ENCODE measurements around the gene NUDT3. TPM values are rescaled to one million over a fixed set of nuclear protein-coding genes. Genes with fewer than 3 reads are reported as not detected.
"Not testable (repeated sequence)": the region's sequence is repeated elsewhere in the genome, so short reads cannot be mapped to it uniquely, and the experiment has no call there.

NUDT3 gene
- total RNA-seq, 1 donor from 2014 or later, result 47.6 TPM

DNA sequence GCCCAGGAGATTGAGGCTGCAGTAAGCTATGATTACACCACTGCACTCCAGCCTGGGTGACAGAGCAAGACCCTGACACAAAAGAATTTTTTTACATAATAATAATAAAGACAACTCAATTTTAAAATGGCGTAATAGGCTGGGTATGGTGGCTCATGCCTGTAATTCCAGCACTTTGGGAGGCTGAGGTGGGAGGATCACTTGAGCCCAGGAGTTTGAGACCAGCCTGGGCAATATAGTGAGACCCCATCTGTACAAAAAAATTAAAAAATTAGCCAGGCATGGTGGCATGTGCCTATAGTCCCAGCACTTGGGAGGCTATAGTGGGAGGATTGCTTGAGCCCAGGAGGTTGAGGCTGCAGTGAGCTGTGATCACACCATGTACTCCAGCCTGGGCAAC is 15.4 kb upstream of the NUDT3 start:
- intact Hi-C loops (cut with DNase I); DNase-seq (ENCODE audit: missing footprints); ATAC-seq: not testable (repeated sequence)

DNA sequence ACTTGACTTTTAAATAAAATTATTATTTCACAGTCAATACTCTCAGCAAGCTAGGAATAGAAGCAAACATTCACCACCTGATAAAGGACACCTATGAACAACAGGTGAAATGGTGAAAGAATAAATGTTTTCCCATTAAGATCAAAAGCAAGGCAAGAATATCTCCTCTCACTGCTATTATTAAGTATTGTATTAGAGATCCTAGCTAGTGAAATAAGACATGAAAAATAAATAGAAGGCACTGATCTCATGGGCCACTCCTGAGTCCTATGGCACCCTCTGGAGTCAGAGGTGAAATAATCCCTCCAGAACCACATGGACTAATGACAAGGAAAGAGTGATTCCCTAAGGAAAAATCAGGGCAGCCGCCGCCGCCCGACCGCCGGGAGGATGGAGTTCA is 4.0 kb upstream of the NUDT3 start:
- DNase-seq (ENCODE audit: missing footprints), result no peak
- intact Hi-C loops (cut with DNase I), result loop anchor here (10.0 kb wide), 1 partner anchor 122 kb away; no protein-coding TSS in a partner anchor
- no peak for ATAC-seq

DNA sequence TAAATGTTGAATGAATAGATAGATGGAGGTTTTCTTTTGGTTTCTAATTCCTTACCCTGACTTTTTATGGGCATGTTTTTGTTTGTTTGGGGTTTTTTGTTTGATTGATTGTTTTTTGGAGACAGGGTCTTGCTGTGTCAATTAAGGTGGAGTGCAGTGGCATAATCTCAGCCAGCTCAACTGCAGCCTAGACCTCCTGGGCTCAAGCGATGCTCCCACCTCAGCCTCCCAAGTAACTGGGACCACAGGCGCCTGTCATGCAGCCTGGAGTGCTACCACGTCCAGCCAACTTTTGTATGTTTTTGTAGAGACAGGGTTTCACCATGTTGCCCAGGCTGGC is 1.5 kb upstream of the NUDT3 start:
- intact Hi-C loops (cut with DNase I), result loop anchor here (2.0 to 10.0 kb wide), 4 partner anchors 21 to 119 kb away; no protein-coding TSS in a partner anchor
- DNase-seq (ENCODE audit: missing footprints) (no peak), ATAC-seq (no peak)

GRCh38 chr6:34393191-34393965 is 909 bp upstream of the NUDT3 start:
- ATAC-seq, result no peak
- DNase-seq (ENCODE audit: missing footprints), result peak; percentile 66
- intact Hi-C loops (cut with DNase I), result loop anchor here (2.0 to 10.0 kb wide), 4 partner anchors 21 to 119 kb away; no protein-coding TSS in a partner anchor

GRCh38 chr6:34391786-34392496 is 528 bp downstream of the NUDT3 start:
- ATAC-seq, result peak; percentile 38
- intact Hi-C loops (cut with DNase I), result loop anchor here (1.0 to 10.0 kb wide), 5 partner anchors 23 to 143 kb away; partner anchors contain the start of gene SMIM29
- DNase-seq (ENCODE audit: missing footprints), result peak; percentile 82

GRCh38 chr6:34391473-34391785 is 1.0 kb downstream of the NUDT3 start:
- ATAC-seq, result no peak
- intact Hi-C loops (cut with DNase I), result loop anchor here (5.0 to 10.0 kb wide), 2 partner anchors 49 to 117 kb away; no protein-coding TSS in a partner anchor

DNA sequence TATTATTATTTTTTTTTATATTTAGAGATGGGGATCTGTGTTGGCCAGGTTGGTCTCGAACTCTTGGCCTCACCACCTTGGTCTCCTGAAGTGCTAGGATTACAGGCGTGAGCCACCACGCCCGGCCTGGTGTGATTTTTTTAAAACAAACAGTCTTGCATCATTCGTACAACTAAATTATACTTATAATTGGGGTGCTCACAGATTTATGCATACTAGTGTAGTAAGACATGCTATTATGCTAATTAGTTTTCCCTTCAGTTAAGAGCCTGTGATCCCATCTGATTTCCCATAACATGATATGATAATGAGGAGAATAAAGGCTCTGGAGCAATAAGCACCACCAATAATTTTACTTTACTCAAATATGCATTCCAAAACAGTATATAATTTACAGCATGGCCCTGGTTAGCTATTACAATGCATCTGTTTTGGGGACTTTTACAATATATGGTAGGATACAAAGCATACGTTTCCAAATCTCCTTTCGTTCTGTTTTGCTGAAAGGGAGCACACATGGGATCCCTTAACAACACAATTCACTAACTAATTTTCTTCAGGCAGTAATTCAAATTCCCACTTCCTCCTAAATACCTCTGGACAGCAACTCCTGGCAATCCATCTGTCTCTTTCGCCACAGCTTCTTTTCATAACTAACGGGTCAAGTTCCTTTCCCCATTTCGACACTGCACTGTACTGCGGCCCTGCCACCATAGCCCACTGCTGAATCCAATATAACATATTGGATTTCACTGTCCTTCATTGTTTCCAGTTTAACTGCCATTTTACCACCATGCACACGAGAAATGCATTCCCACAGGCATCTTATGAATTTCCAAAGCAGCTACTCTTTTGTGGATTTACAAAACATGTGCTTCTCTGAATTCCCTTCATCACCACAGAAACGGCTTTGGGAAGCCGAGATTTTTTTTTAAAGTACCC is 1.7 kb downstream of the NUDT3 start:
- ATAC-seq (peak; percentile 48), DNase-seq (ENCODE audit: missing footprints) (peak; percentile 71)
- intact Hi-C loops (cut with DNase I), result loop anchor here (5.0 to 10.0 kb wide), 2 partner anchors 49 to 116 kb away; no protein-coding TSS in a partner anchor

More at GRCh38 chr6:34391473-34391785, 1.0 kb downstream of the NUDT3 start:
- DNase-seq (ENCODE audit: missing footprints), result no peak

DNA sequence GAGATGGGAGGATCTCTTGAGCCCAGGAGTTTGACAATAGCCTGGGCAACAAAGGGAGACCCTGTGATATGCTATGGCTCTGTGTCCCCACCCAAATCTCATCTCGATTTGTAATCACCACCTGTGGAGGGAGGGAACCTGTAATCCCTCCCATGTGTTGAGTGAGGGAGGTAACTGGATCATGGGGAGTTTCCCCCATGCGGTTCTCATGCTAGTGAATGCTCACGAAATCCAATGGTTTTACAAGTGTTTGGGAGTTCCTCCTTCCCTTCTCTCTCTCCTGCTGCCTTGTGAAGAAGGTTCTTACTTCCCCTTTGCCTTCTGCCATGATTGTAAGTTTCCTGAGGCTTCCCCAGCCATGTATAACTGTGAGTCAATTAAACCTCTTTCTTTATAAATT is 3.4 kb downstream of the NUDT3 start:
- intact Hi-C loops (cut with DNase I), result no loop called here
- DNase-seq (ENCODE audit: missing footprints) (no peak), ATAC-seq (no peak)

DNA sequence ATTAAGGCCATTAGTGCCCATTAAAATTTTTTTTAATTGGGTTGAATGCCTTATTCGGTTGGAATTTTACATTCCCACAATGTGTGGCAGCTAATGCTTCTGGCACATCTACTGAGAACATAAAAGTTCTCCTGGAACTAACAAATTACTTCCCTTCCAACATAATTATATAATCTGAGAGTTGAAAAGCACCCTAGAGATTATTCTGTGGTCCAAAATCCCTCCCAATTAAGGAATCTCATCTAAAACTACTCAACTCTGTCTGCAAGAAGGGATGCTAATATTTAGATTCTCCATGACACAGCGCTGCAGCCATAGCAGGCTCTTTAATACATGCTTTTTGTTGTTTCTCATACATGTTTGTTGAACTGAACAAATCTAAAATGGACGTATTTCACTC is 4.0 kb downstream of the NUDT3 start:
- DNase-seq (ENCODE audit: missing footprints) (no peak), ATAC-seq (no peak)
- intact Hi-C loops (cut with DNase I), result no loop called here

GRCh38 chr6:34386316-34387137 is 5.9 kb downstream of the NUDT3 start:
- ATAC-seq (no peak), DNase-seq (ENCODE audit: missing footprints) (no peak)
- intact Hi-C loops (cut with DNase I), result no loop called here

GRCh38 chr6:34385793-34386195 is 6.7 kb downstream of the NUDT3 start:
- DNase-seq (ENCODE audit: missing footprints) (no peak), ATAC-seq (no peak)
- intact Hi-C loops (cut with DNase I), result no loop called here

- intact Hi-C loops (cut with DNase I), result no loop called here
- peak; percentile 42 for ATAC-seq
- DNase-seq (ENCODE audit: missing footprints), result no peak
Measured at GRCh38 chr6:34384321-34385153, 7.9 kb downstream of the NUDT3 start.

DNA sequence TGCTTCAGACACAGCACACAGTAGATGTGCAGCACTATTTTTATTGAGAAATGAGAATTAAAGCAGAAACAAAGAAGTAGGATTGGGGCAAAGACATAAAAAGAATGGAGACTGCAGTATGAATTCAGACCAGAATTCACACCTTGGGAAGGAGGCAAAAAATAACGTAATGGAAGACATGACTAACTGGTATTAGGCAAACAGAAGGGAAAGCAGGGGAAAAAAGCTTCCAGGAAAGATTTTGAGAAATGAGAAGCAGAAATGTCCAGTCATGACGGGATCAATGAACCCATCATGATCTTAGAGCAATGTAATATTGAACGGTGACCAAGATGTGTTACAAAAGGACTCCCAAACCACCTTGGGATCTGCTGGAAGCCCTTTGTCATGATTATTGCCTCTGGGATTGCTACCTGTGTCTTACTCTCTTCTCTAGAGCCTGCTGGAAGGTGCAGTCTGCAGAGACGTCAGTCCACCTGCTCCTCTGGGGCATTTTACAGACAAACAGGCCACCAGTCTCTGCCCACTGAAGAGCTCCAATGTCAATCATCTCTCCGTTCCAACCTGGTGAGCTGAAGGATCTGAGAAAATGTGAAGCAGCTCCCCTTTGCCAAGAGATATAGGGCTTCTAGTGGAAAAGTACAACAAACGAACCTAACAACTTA is 8.7 kb downstream of the NUDT3 start:
- intact Hi-C loops (cut with DNase I), result no loop called here
- DNase-seq (ENCODE audit: missing footprints), result no peak
- ATAC-seq, result no peak

DNA sequence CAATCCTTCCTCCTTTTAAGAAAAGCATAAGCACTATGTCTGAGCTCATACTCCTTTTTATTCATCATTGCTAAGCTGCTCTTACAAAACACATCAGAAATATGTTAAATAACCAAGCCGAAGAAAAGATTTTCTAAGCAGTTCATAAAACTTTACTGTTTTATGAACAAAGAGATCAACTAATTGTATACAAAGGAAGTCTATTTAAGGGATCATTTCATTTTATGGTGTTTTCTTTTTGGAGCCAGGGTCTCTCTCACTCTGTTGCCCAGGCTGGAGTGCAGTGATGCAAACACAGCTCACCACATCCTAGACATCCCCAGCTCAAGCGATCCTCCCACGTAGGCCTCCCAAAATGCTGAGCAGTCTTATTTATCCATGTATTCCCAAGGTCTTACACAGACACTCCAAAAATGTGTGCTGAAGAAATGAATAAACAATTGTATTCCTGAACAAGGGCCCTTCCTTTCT is 9.3 kb downstream of the NUDT3 start:
- ATAC-seq (no peak), DNase-seq (ENCODE audit: missing footprints) (no peak)
- intact Hi-C loops (cut with DNase I), result no loop called here

- ATAC-seq, result no peak
- no peak for DNase-seq (ENCODE audit: missing footprints)
- intact Hi-C loops (cut with DNase I), result no loop called here
Measured at GRCh38 chr6:34381081-34381480, 11.4 kb downstream of the NUDT3 start.

DNA sequence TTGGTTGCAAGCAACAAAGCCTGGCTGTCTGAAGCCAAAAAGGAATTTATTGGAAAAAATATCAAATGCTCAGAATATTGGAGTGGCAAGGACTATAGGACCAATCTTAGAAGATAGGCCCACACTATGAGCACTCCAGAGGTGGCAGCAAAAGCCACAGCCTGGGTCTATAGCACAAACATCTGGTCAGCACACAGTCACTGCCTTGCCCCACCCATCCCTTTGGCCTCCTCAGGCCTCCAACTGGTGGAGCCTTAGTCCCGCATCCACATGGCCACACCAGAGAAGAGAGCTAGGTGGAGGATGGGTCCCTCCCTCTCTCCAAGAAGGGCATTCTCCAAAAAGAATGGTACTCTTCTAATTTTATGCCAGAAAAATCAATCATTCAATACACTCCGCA is 14.0 kb downstream of the NUDT3 start:
- DNase-seq (ENCODE audit: missing footprints) (no peak), ATAC-seq (no peak)
- intact Hi-C loops (cut with DNase I), result no loop called here

GRCh38 chr6:34377984-34378383 is 14.5 kb downstream of the NUDT3 start:
- no peak for DNase-seq (ENCODE audit: missing footprints)
- ATAC-seq, result no peak
- intact Hi-C loops (cut with DNase I), result no loop called here
